ENCODE data around the gene TLE4. TPM values are rescaled to one million over a fixed set of nuclear protein-coding genes. Genes with fewer than 3 reads are reported as not detected.

The TLE4 gene
- total and polyA plus RNA-seq, 10 of the 15 experiments (the other 5 are each of a cell fraction or from before 2014, with no cell fraction given): 5.3 to 53.3 (median 23.3) TPM

GRCh38 chr9:79660615-79661014, 88.8 kb downstream of the TLE4 start:
- ChIA-PET RAD21 (ENCODE audit: unreplicated experiment) (no interaction called here), CTCF (no interaction called here), POLR2A (no interaction called here), SMC1A (ENCODE audit: uncharacterized antibody, unreplicated experiment) (interaction anchor here (0.5 to 2.0 kb wide), 3 partner anchors 11 to 498 kb away, joined by 3 to 5 read pairs (median 3); no protein-coding TSS in a partner anchor)
- H3K4me2 ChIP-seq (ENCODE audit: control insufficient read depth, insufficient read depth): no peak overlapping the region
- FAIRE-seq (no peak), DNase-seq (ENCODE audit: low read depth, low spot score) (no peak), ATAC-seq (no peak)
- no peaks in the 10 kb centered on the region for H3K4me1 ChIP-seq (ENCODE audit: control insufficient read depth, insufficient read depth, low read length)
- H3K9ac ChIP-seq (ENCODE audit: control insufficient read depth, insufficient read depth, low read length): no peak overlapping the region
- WGBS (ENCODE audit: insufficient coverage, insufficient replicate concordance, low lambda C conversion rate, missing lambda C conversion rate): 96% methylated on average over 7 of the region's 7 CpGs
- no peak overlapping the region for H3K4me3 ChIP-seq
- BruUV-seq (replicated peaks): no TSS peak
- no peak overlapping the region for H2AFZ ChIP-seq (ENCODE audit: control insufficient read depth, low read depth, low read length)
- H3K9me3 ChIP-seq (replicated peaks; ENCODE audit: control insufficient read depth, insufficient read depth, low read length): no peaks in the 10 kb centered on the region
- no peaks in the 10 kb centered on the region for H3K27me3 ChIP-seq (replicated peaks in 1 of 2; ENCODE audit: control insufficient read depth in 2 of 2, insufficient read depth in 2 of 2, low read length in 1 of 2)
- no peaks in the 10 kb centered on the region for H4K20me1 ChIP-seq (ENCODE audit: control insufficient read depth, insufficient read depth)
- in situ Hi-C loops (cut with MboI): no loop called here
- no peaks in the 10 kb centered on the region for H3K79me2 ChIP-seq (ENCODE audit: control insufficient read depth, insufficient read depth, low read length)
- no peak overlapping the region for H3K27ac ChIP-seq (ENCODE audit: control insufficient read depth, insufficient read depth)
- peaks cover 0 to 2% of the 10 kb centered on the region in 2 experiments; a peak in 2 of 4 replicates for H3K36me3 ChIP-seq (ENCODE audit: control insufficient read depth in 2 of 2, insufficient read depth in 2 of 2, low read length in 1 of 2)
- intact Hi-C loops (cut with micrococcal nuclease; ENCODE audit: unreplicated experiment): no loop called here
- TF ChIP-seq SIX5 (IDR thresholded peaks at IDR 0.05; ENCODE audit: low read depth, low read length, severe bottlenecking): no peak
- TF ChIP-seq CBFB (IDR thresholded peaks at IDR 0.05; ENCODE audit: low read depth): no peak
- TF ChIP-seq RAD51 (IDR thresholded peaks at IDR 0.05): no peak
- no peak for TF ChIP-seq ZNF24 (IDR thresholded peaks at IDR 0.05)
- TF ChIP-seq NR2F1 (conservative IDR thresholded peaks at IDR 0.05): no peak
- no peak for TF ChIP-seq BRCA1 (IDR thresholded peaks at IDR 0.05; ENCODE audit: low read depth, low read length)
- no peak for TF ChIP-seq LARP7 (IDR thresholded peaks at IDR 0.05)
- TF ChIP-seq MYB (IDR thresholded peaks at IDR 0.05; ENCODE audit: borderline replicate concordance, low read depth, low read length): no peak
- no peak for TF ChIP-seq STAT3 (IDR thresholded peaks at IDR 0.05; ENCODE audit: low read depth, low read length)
- no peak for TF ChIP-seq EP300 (IDR thresholded peaks at IDR 0.05; ENCODE audit: borderline replicate concordance in 1 of 2, control insufficient read depth in 1 of 2, low read depth in 2 of 2, low read length in 2 of 2)
- no peak for TF ChIP-seq JUND (IDR thresholded peaks at IDR 0.05; ENCODE audit: low read depth, low read length)
- no peak for TF ChIP-seq POLR2AphosphoS5 (IDR thresholded peaks at IDR 0.05; ENCODE audit: low read length)
- TF ChIP-seq ATF2 (IDR thresholded peaks at IDR 0.05; ENCODE audit: low read length): no peak
- TF ChIP-seq CTCF (IDR thresholded peaks at IDR 0.05 in 2 of 3, conservative IDR thresholded peaks at IDR 0.05 in 1 of 3; ENCODE audit: control insufficient read depth in 2 of 3, extremely low read depth in 1 of 3, insufficient read depth in 1 of 3, low read depth in 3 of 3, low read length in 3 of 3): no peak
- TF ChIP-seq BCL3 (IDR thresholded peaks at IDR 0.05; ENCODE audit: borderline replicate concordance, insufficient read depth, low read depth, low read length, poor library complexity, severe bottlenecking): no peak
- TF ChIP-seq ZBTB4 (CRISPR knock-in tag; IDR thresholded peaks at IDR 0.05): no peak
- TF ChIP-seq CHD2 (IDR thresholded peaks at IDR 0.05; ENCODE audit: borderline replicate concordance, low read depth, low read length): no peak
